DOHH2 (cell line): ENCODE measurements around the gene SCN4B.

Experiments
- EZH2phosphoT487 ChIP-seq: fragments of 200-600 bp; sonication (generic); IDR thresholded peaks from 2 replicates; pipeline ENCODE4 v1.6.1; 2017; ENCODE audit warnings: borderline replicate concordance, mild to moderate bottlenecking, antibody characterized with exemption, low read length, moderate library complexity, mixed read lengths
- TF ChIP-seq, protein P1 (sequence below): fragments of 200-600 bp; sonication (generic); IDR thresholded peaks from one replicate; pipeline ENCODE4 v1.5.1; 2014; ENCODE audit warnings: antibody characterized with exemption, mild to moderate bottlenecking, low read depth, low read length; ENCODE audit not compliant: poor library complexity, severe bottlenecking

DNA sequence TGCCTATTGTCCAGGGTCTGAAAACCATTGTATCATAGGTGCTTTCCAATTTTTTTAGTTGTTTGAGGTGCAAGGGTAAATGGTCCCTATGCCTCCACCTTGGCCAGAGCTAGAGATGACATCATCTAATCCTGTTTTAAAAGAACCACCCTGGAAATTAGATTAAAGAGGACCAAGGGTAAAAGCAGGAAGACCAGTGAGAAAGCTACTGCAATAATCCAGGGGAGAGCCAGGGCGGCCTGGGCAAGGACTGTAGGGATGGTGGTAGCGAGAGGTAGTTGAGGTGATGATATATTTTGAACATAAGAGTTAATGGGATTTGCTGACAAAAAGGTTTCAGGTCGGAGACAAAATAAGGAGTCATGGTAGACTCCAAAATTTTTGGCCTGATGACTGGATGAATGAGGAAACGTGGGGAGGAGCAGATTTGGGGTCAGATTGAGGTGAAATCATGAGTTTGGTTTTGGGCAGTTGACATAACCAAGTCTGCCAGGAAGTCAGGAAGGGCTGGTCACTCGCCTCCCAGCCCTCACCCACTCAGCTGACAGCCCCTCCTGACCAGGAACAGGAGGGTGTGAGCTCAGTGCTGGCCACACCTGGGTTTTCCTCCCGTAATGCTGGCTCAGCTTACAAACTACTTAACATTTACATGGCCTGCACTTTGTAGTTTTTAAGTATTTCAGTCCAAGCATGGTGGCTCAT lies 23.0 kb downstream of the SCN4B start:
- no peak for TF ChIP-seq EZH2phosphoT487
- TF ChIP-seq, protein P1, sequence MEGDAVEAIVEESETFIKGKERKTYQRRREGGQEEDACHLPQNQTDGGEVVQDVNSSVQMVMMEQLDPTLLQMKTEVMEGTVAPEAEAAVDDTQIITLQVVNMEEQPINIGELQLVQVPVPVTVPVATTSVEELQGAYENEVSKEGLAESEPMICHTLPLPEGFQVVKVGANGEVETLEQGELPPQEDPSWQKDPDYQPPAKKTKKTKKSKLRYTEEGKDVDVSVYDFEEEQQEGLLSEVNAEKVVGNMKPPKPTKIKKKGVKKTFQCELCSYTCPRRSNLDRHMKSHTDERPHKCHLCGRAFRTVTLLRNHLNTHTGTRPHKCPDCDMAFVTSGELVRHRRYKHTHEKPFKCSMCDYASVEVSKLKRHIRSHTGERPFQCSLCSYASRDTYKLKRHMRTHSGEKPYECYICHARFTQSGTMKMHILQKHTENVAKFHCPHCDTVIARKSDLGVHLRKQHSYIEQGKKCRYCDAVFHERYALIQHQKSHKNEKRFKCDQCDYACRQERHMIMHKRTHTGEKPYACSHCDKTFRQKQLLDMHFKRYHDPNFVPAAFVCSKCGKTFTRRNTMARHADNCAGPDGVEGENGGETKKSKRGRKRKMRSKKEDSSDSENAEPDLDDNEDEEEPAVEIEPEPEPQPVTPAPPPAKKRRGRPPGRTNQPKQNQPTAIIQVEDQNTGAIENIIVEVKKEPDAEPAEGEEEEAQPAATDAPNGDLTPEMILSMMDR, result no peak
